ENCODE data around the gene ZNF536.

ZNF536 gene

GRCh38 chr19:30351774-30352173, 20.4 kb upstream of the ZNF536 start:
- Histone ChIP-seq H3K9me3 (ENCODE audit: control insufficient read depth, insufficient read depth, low read length) (no peaks in the 10 kb centered on the region), H3K9ac (ENCODE audit: low read depth, low read length) (no peak overlapping the region), H3K36me3 (ENCODE audit: insufficient read depth, low read length) (no peaks in the 10 kb centered on the region), H3K4me1 (ENCODE audit: insufficient read depth, low read length) (peaks cover 10% of the 10 kb centered on the region; the same call in 1 of the 2 replicates)

GRCh38 chr19:30353394-30353945, 18.7 kb upstream of the ZNF536 start:
- H3K4me1 ChIP-seq (ENCODE audit: insufficient read depth, low read length): peaks cover 10% of the 10 kb centered on the region; the same call in 1 of the 2 replicates
- H3K9me3 ChIP-seq (ENCODE audit: control insufficient read depth, insufficient read depth, low read length): no peaks in the 10 kb centered on the region

GRCh38 chr19:30355586-30355985, 16.6 kb upstream of the ZNF536 start:
- Histone ChIP-seq H3K9ac (ENCODE audit: low read depth, low read length) (no peak overlapping the region), H3K4me1 (ENCODE audit: insufficient read depth, low read length) (peaks cover 10% of the 10 kb centered on the region; the same call in 1 of the 2 replicates), H3K36me3 (ENCODE audit: insufficient read depth, low read length) (no peaks in the 10 kb centered on the region), H3K9me3 (ENCODE audit: control insufficient read depth, insufficient read depth, low read length) (no peaks in the 10 kb centered on the region)

More at GRCh38 chr19:30353394-30353945, 18.7 kb upstream of the ZNF536 start:
- Histone ChIP-seq H3K9ac (ENCODE audit: low read depth, low read length) (no peak overlapping the region), H3K36me3 (ENCODE audit: insufficient read depth, low read length) (no peaks in the 10 kb centered on the region)

GRCh38 chr19:30356951-30357579, 15.1 kb upstream of the ZNF536 start:
- Histone ChIP-seq H3K9me3 (ENCODE audit: control insufficient read depth, insufficient read depth, low read length) (no peaks in the 10 kb centered on the region), H3K9ac (ENCODE audit: low read depth, low read length) (no peak overlapping the region), H3K4me1 (ENCODE audit: insufficient read depth, low read length) (peaks cover 7% of the 10 kb centered on the region), H3K36me3 (ENCODE audit: insufficient read depth, low read length) (no peaks in the 10 kb centered on the region)

- H3K9ac ChIP-seq (ENCODE audit: low read depth, low read length): no peak overlapping the region
- peaks cover 2% of the 10 kb centered on the region; the same call in 1 of the 2 replicates for H3K4me1 ChIP-seq (ENCODE audit: insufficient read depth, low read length)
- H3K9me3 ChIP-seq (ENCODE audit: control insufficient read depth, insufficient read depth, low read length): no peaks in the 10 kb centered on the region
- no peaks in the 10 kb centered on the region for H3K36me3 ChIP-seq (ENCODE audit: insufficient read depth, low read length)
These were observed 14.6 kb upstream of the ZNF536 start for GRCh38 chr19:30357580-30357954.

GRCh38 chr19:30358319-30358718, 13.9 kb upstream of the ZNF536 start:
- H3K4me1 ChIP-seq (ENCODE audit: insufficient read depth, low read length): no peaks in the 10 kb centered on the region; the same call in 1 of the 2 replicates
- H3K9ac ChIP-seq (ENCODE audit: low read depth, low read length): no peak overlapping the region
- H3K36me3 ChIP-seq (ENCODE audit: insufficient read depth, low read length): no peaks in the 10 kb centered on the region
- no peaks in the 10 kb centered on the region for H3K9me3 ChIP-seq (ENCODE audit: control insufficient read depth, insufficient read depth, low read length)

GRCh38 chr19:30358821-30359580, 13.2 kb upstream of the ZNF536 start:
- H3K36me3 ChIP-seq (ENCODE audit: insufficient read depth, low read length): no peaks in the 10 kb centered on the region
- no peak overlapping the region for H3K9ac ChIP-seq (ENCODE audit: low read depth, low read length)
- no peaks in the 10 kb centered on the region; the same call in 1 of the 2 replicates for H3K4me1 ChIP-seq (ENCODE audit: insufficient read depth, low read length)
- H3K9me3 ChIP-seq (ENCODE audit: control insufficient read depth, insufficient read depth, low read length): no peaks in the 10 kb centered on the region

GRCh38 chr19:30359936-30360335, 12.2 kb upstream of the ZNF536 start:
- Histone ChIP-seq H3K4me1 (ENCODE audit: insufficient read depth, low read length) (peaks cover 4% of the 10 kb centered on the region), H3K9ac (ENCODE audit: low read depth, low read length) (no peak overlapping the region), H3K36me3 (ENCODE audit: insufficient read depth, low read length) (no peaks in the 10 kb centered on the region), H3K9me3 (ENCODE audit: control insufficient read depth, insufficient read depth, low read length) (no peaks in the 10 kb centered on the region)

- Histone ChIP-seq H3K9me3 (ENCODE audit: control insufficient read depth, insufficient read depth, low read length) (no peaks in the 10 kb centered on the region), H3K4me1 (ENCODE audit: insufficient read depth, low read length) (peaks cover 7% of the 10 kb centered on the region), H3K36me3 (ENCODE audit: insufficient read depth, low read length) (no peaks in the 10 kb centered on the region), H3K9ac (ENCODE audit: low read depth, low read length) (no peak overlapping the region)
These were observed 11.6 kb upstream of the ZNF536 start for GRCh38 chr19:30360376-30361106.

GRCh38 chr19:30361107-30361447, 11.1 kb upstream of the ZNF536 start:
- Histone ChIP-seq H3K4me1 (ENCODE audit: insufficient read depth, low read length) (peaks cover 7% of the 10 kb centered on the region), H3K9ac (ENCODE audit: low read depth, low read length) (no peak overlapping the region), H3K9me3 (ENCODE audit: control insufficient read depth, insufficient read depth, low read length) (no peaks in the 10 kb centered on the region), H3K36me3 (ENCODE audit: insufficient read depth, low read length) (no peaks in the 10 kb centered on the region)

GRCh38 chr19:30361721-30362120, 10.5 kb upstream of the ZNF536 start:
- Histone ChIP-seq H3K9ac (ENCODE audit: low read depth, low read length) (no peak overlapping the region), H3K4me1 (ENCODE audit: insufficient read depth, low read length) (peaks cover 7% of the 10 kb centered on the region), H3K36me3 (ENCODE audit: insufficient read depth, low read length) (no peaks in the 10 kb centered on the region)

GRCh38 chr19:30362156-30362754, 9.9 kb upstream of the ZNF536 start:
- Histone ChIP-seq H3K4me1 (ENCODE audit: insufficient read depth, low read length) (peaks cover 7% of the 10 kb centered on the region), H3K9me3 (ENCODE audit: control insufficient read depth, insufficient read depth, low read length) (no peaks in the 10 kb centered on the region), H3K36me3 (ENCODE audit: insufficient read depth, low read length) (no peaks in the 10 kb centered on the region), H3K9ac (ENCODE audit: low read depth, low read length) (no peak overlapping the region)

More at GRCh38 chr19:30361721-30362120, 10.5 kb upstream of the ZNF536 start:
- H3K9me3 ChIP-seq (ENCODE audit: control insufficient read depth, insufficient read depth, low read length): no peaks in the 10 kb centered on the region

GRCh38 chr19:30363073-30363472, 9.1 kb upstream of the ZNF536 start:
- H3K9ac ChIP-seq (ENCODE audit: low read depth, low read length): no peak overlapping the region
- H3K4me1 ChIP-seq (ENCODE audit: insufficient read depth, low read length): peaks cover 7% of the 10 kb centered on the region
- H3K9me3 ChIP-seq (ENCODE audit: control insufficient read depth, insufficient read depth, low read length): no peaks in the 10 kb centered on the region
- H3K36me3 ChIP-seq (ENCODE audit: insufficient read depth, low read length): no peaks in the 10 kb centered on the region
